Naive thymus-derived CD4-positive, alpha-beta T cell (primary cell): ENCODE data around the gene OTOA. TPM values are rescaled to one million over a fixed set of nuclear protein-coding genes. Genes with fewer than 3 reads are reported as not detected.
"Not testable (repeated sequence)": the region's sequence is repeated elsewhere in the genome, so short reads cannot be mapped to it uniquely, and the experiment has no call there.

ENCODE experiments used
- ATAC-seq: fragments of 150-1000 bp; cut with Tn5 transposase; 2 replicates; pipeline ENCODE4 v1.10.0; 2021; ENCODE audit warnings: mild to moderate bottlenecking, moderate library complexity
- CTCF ChIA-PET: fragments of 350-600 bp; sonication (Branson Sonifier 250); formaldehyde crosslinking; loops from one replicate; lab custom pipeline; 2021; ENCODE audit warnings: antibody characterized with exemption; lab: Charles Lee
- POLR2A ChIA-PET: fragments of 350-600 bp; sonication (Branson Sonifier 250); formaldehyde crosslinking; loops from one replicate; lab custom pipeline; 2021; ENCODE audit warnings: antibody characterized with exemption, inconsistent platforms; lab: Charles Lee
- DNase-seq, 9 donors: peaks; one replicate each; pipeline versions ENCODE4 v3.0.0 to v3.0.0-alpha.2; 2020 to 2022; ENCODE audit warnings: mixed read lengths in 1 of 9
- H3K27ac ChIP-seq: one replicate; pipeline ENCODE4 v1.7.0; 2013; ENCODE audit warnings: mild to moderate bottlenecking, low read depth, low read length, moderate library complexity
- H3K27me3 ChIP-seq, 2 donors: one replicate each; pipeline ENCODE4 v1.7.0; 2013; ENCODE audit warnings: low read length in 2 of 2, mild to moderate bottlenecking in 2 of 2, moderate library complexity in 2 of 2; ENCODE audit not compliant: control insufficient read depth in 2 of 2, insufficient read depth in 2 of 2
- H3K36me3 ChIP-seq, 3 experiments: 1 replicate in 2 of 3; 2 replicates in 1 of 3; pipeline ENCODE4 v1.7.0; 2013; ENCODE audit warnings: low read length in 3 of 3, mild to moderate bottlenecking in 3 of 3, moderate library complexity in 1 of 3; ENCODE audit not compliant: insufficient read depth in 3 of 3, control insufficient read depth in 2 of 3
- H3K4me1 ChIP-seq, 2 donors: one replicate each; pipeline ENCODE4 v1.7.0; 2013; ENCODE audit warnings: low read length in 2 of 2, mild to moderate bottlenecking in 2 of 2, moderate library complexity in 1 of 2; ENCODE audit not compliant: control insufficient read depth in 2 of 2, insufficient read depth in 2 of 2
- H3K4me3 ChIP-seq: 2 replicates; pipeline ENCODE4 v1.7.0; 2013; ENCODE audit warnings: mild to moderate bottlenecking, low read length
- H3K9me3 ChIP-seq, 3 experiments: 1 replicate in 2 of 3; 2 replicates in 1 of 3; pipeline ENCODE4 v1.7.0; 2013; ENCODE audit warnings: low read length in 3 of 3; ENCODE audit not compliant: control insufficient read depth in 2 of 3
- H3K27ac Mint-ChIP-seq, 9 donors: one replicate each; pipeline ENCODE4 v1.8.0; 2020 to 2022; ENCODE audit warnings: mixed read lengths in 9 of 9, mild to moderate bottlenecking in 8 of 9, moderate library complexity in 5 of 9, inconsistent platforms in 2 of 9
- H3K27me3 Mint-ChIP-seq, 5 donors: one replicate each; pipeline ENCODE4 v1.8.0; 2021 to 2022; ENCODE audit warnings: mixed read lengths in 5 of 5, mild to moderate bottlenecking in 1 of 5
- H3K36me3 Mint-ChIP-seq, 5 donors: one replicate each; pipeline ENCODE4 v1.8.0; 2020 to 2022; ENCODE audit warnings: mixed read lengths in 5 of 5, mild to moderate bottlenecking in 3 of 5, inconsistent platforms in 1 of 5
- H3K4me1 Mint-ChIP-seq, 7 donors: one replicate each; pipeline ENCODE4 v1.8.0; 2020 to 2022; ENCODE audit warnings: mixed read lengths in 7 of 7, mild to moderate bottlenecking in 3 of 7, inconsistent platforms in 1 of 7
- H3K4me3 Mint-ChIP-seq, 10 donors: one replicate each; pipeline ENCODE4 v1.8.0; 2020 to 2022; ENCODE audit warnings: mild to moderate bottlenecking in 10 of 10, mixed read lengths in 10 of 10, moderate library complexity in 6 of 10, inconsistent platforms in 2 of 10
- H3K9me3 Mint-ChIP-seq, 11 donors: one replicate each; pipeline ENCODE4 v1.8.0; 2020 to 2022; ENCODE audit warnings: mixed read lengths in 11 of 11, mild to moderate bottlenecking in 4 of 11, inconsistent platforms in 1 of 11, moderate library complexity in 1 of 11
- intact Hi-C, 2 donors: fragments of 100-400 bp; cut with micrococcal nuclease; formaldehyde crosslinking; loops; one replicate each; pipeline ENCODE4 v1.15.1; 2023
- polyA plus RNA-seq, 2 donors: library from polyadenylated mRNA; unstranded; fragments of 300-500 nt; fragmentation: Illumina TruSeq; gene quantifications; one replicate each; pipeline ENCODE4 v1.2.3, GENCODE V29; 2021
- total RNA-seq, 6 experiments: library from RNA in 5 of 6; stranded (reverse) in 5 of 6; gene quantifications; 1 replicate in 5 of 6; 2 replicates in 1 of 6; pipeline ENCODE4 v1.2.3 and lab custom pipeline; 2021 to 2026

The OTOA gene
- total and polyA plus RNA-seq, 7 experiments from 2014 or later, result 0.04 to 0.17 (median 0.11) TPM; not detected in 2

GRCh38 chr16:21630866-21631265 lies 32.9 kb upstream of the OTOA start:
- intact Hi-C loops, H3K4me3 Mint-ChIP-seq, ATAC-seq, POLR2A ChIA-PET, CTCF ChIA-PET, H3K27me3 Mint-ChIP-seq, H3K27ac ChIP-seq, H3K4me3 ChIP-seq, DNase-seq, H3K27me3 ChIP-seq, H3K9me3 ChIP-seq, H3K9me3 Mint-ChIP-seq: not testable (repeated sequence)
- Histone ChIP-seq H3K4me1 (peaks cover 13 to 14% of the 10 kb centered on the region in 2 donors), H3K36me3 (peaks cover 4 to 28% (median 5%) of the 10 kb centered on the region in 3 experiments)
- peaks cover 12 to 41% (median 22%) of the 10 kb centered on the region in 5 donors for H3K36me3 Mint-ChIP-seq
- peaks cover 14 to 21% (median 19%) of the 10 kb centered on the region in 7 donors for H3K4me1 Mint-ChIP-seq
- peak overlapping the region in 1 of 9 donors; percentile 14 for H3K27ac Mint-ChIP-seq

- H3K36me3 ChIP-seq, result peaks cover 4 to 28% (median 5%) of the 10 kb centered on the region in 3 experiments
- H3K27me3 ChIP-seq, ATAC-seq, DNase-seq, H3K4me3 ChIP-seq, H3K27me3 Mint-ChIP-seq, intact Hi-C loops, POLR2A ChIA-PET, H3K4me1 ChIP-seq, H3K27ac ChIP-seq, H3K9me3 ChIP-seq, H3K9me3 Mint-ChIP-seq, CTCF ChIA-PET, H3K4me3 Mint-ChIP-seq: not testable (repeated sequence)
- Mint-ChIP-seq H3K4me1 (peaks cover 9 to 20% (median 14%) of the 10 kb centered on the region in 7 donors), H3K27ac (peak overlapping the region in 1 of 9 donors; percentile 81), H3K36me3 (peaks cover 15 to 46% (median 20%) of the 10 kb centered on the region in 5 donors)
Measured at GRCh38 chr16:21631376-21631775, 32.4 kb upstream of the OTOA start.

DNA sequence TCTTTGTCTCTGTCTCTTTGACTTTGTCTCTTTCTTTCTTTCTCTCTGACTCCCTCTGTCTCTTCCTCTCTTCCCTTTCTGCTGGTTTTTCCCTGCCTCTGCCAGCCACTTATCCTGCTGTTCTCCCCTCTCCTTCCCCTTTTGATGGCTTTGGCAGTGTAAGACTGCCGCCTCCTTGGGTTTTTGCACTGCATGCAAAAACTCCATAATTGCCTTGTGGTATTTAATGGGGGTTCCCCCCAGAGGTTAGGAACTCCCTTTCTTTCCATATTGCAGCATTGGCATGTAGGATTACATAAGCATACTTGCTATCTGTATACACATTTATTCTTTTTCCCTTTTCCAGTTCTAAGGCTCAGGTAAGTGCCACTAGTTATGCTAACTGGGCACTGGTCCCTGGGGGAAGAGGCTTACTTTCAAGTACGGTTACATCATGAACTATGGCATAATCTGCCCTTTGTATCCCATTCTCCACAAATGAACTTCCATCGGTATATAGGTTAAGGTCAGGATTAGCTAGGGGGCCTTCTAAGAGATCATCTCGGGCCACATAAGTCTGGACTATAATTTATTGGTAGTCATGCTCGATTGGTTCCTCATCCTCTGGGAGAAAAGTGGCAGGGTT lies 31.7 kb upstream of the OTOA start:
- H3K4me3 ChIP-seq, DNase-seq, H3K27ac ChIP-seq, H3K4me3 Mint-ChIP-seq, H3K27me3 Mint-ChIP-seq, POLR2A ChIA-PET, H3K4me1 ChIP-seq, ATAC-seq, intact Hi-C loops, H3K9me3 ChIP-seq, H3K9me3 Mint-ChIP-seq, H3K27me3 ChIP-seq, CTCF ChIA-PET: not testable (repeated sequence)
- peak overlapping the region in 4 of 9 donors; percentile 9 to 81 (median 62) for H3K27ac Mint-ChIP-seq
- H3K36me3 Mint-ChIP-seq, result peaks cover 10 to 52% (median 16%) of the 10 kb centered on the region in 5 donors
- peaks cover 4 to 28% (median 5%) of the 10 kb centered on the region in 3 experiments for H3K36me3 ChIP-seq
- H3K4me1 Mint-ChIP-seq, result peaks cover 2 to 14% (median 8%) of the 10 kb centered on the region in 7 donors

DNA sequence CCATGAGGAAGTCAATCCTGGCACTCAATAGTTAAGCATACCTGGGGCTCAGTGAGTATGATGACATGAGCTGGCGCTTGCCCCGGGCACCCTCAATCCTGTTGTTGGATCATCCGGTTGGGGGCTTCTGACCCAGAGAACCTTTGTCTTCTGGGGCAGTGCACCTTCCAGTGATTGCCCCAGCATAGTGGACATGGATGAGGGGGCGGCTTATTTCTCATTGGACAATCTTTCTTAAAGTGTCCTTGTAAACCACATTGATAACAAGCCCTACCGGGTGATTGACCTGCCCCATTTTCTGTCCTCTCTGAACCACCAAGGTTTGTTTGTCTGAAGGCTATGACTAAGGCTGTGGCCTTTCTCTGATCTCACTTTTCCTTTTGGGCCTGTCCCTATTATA lies 29.6 kb upstream of the OTOA start:
- H3K27me3 ChIP-seq, result no peaks in the 10 kb centered on the region
- H3K36me3 ChIP-seq, result peaks cover 1 to 22% (median 5%) of the 10 kb centered on the region in 3 experiments
- H3K4me3 Mint-ChIP-seq, result no peak overlapping the region
- H3K4me1 ChIP-seq, result peaks cover 12 to 14% of the 10 kb centered on the region in 2 donors
- no peak overlapping the region for H3K27ac ChIP-seq
- no peak overlapping the region for H3K4me3 ChIP-seq
- H3K4me1 Mint-ChIP-seq, result peaks cover 10 to 26% (median 20%) of the 10 kb centered on the region in 7 donors
- no peak for DNase-seq
- ChIA-PET POLR2A (no interaction called here), CTCF (no interaction called here)
- peaks cover 6 to 41% (median 12%) of the 10 kb centered on the region in 5 donors for H3K36me3 Mint-ChIP-seq
- no peaks in the 10 kb centered on the region for H3K9me3 Mint-ChIP-seq
- intact Hi-C loops, result no loop called here
- no peaks in the 10 kb centered on the region for H3K27me3 Mint-ChIP-seq
- H3K27ac Mint-ChIP-seq, result no peak overlapping the region
- H3K9me3 ChIP-seq, result no peaks in the 10 kb centered on the region
- no peak for ATAC-seq

DNA sequence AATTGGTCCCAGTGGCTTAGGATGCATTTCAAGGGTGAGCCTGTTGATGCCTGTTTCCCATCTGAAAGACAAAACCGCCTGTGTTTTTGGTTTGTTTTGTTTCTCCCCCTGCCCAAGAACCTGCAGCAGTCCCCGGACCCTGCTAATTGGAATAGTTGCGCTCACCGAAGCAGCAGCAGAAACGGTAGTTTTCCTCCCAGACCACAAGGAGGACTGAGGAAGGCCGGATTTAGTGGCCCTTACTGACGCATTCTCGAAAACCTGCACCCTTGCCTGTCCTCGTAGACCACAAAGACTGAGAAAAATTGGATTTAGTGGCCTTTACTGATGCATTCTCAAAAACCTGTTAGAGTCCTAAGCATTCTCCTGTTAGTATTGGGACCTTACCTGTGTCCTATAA lies 28.1 kb upstream of the OTOA start:
- Mint-ChIP-seq H3K4me1 (peaks cover 12 to 29% (median 24%) of the 10 kb centered on the region in 7 donors), H3K27ac (peak overlapping the region in 6 of 9 donors; percentile 6 to 74 (median 40)), H3K36me3 (peaks cover 0 to 33% (median 5%) of the 10 kb centered on the region in 5 donors)
- H3K27ac ChIP-seq, CTCF ChIA-PET, POLR2A ChIA-PET, ATAC-seq, H3K27me3 ChIP-seq, H3K9me3 ChIP-seq, H3K4me3 ChIP-seq, DNase-seq, H3K9me3 Mint-ChIP-seq, H3K27me3 Mint-ChIP-seq, H3K4me3 Mint-ChIP-seq, intact Hi-C loops: not testable (repeated sequence)
- H3K36me3 ChIP-seq, result peaks cover 0 to 15% (median 0%) of the 10 kb centered on the region in 3 experiments
- H3K4me1 ChIP-seq, result peaks cover 17 to 24% of the 10 kb centered on the region in 2 donors

GRCh38 chr16:21637032-21637968 lies 26.5 kb upstream of the OTOA start:
- H3K4me1 Mint-ChIP-seq, result peaks cover 8 to 32% (median 24%) of the 10 kb centered on the region in 7 donors

More at GRCh38 chr16:21637032-21637968, 26.5 kb upstream of the OTOA start:
- H3K9me3 ChIP-seq, result no peaks in the 10 kb centered on the region
- CTCF ChIA-PET, result interaction anchor here (0.8 to 8.0 kb wide), 3 partner anchors 49 to 67 kb away, joined by 3 to 83 read pairs (median 5); no protein-coding TSS in a partner anchor
- H3K4me1 ChIP-seq, result peaks cover 17 to 24% of the 10 kb centered on the region in 2 donors
- peaks cover 0 to 27% (median 5%) of the 10 kb centered on the region in 5 donors for H3K36me3 Mint-ChIP-seq
- no peak overlapping the region for H3K4me3 ChIP-seq
- H3K27me3 ChIP-seq, result no peaks in the 10 kb centered on the region
- H3K27ac ChIP-seq, result no peak overlapping the region
- POLR2A ChIA-PET, result interaction anchor here (0.9 to 2.1 kb wide), 5 partner anchors 7 to 76 kb away, joined by 3 to 5 read pairs (median 4); no protein-coding TSS in a partner anchor
- no peaks in the 10 kb centered on the region for H3K9me3 Mint-ChIP-seq
- no peak overlapping the region for H3K4me3 Mint-ChIP-seq
- DNase-seq (no peak), ATAC-seq (no peak)
- peaks cover 0 to 11% (median 0%) of the 10 kb centered on the region in 3 experiments for H3K36me3 ChIP-seq
- H3K27ac Mint-ChIP-seq, result peak overlapping the region in 7 of 9 donors; percentile 14 to 79 (median 66)
- H3K27me3 Mint-ChIP-seq, result no peaks in the 10 kb centered on the region
- intact Hi-C loops, result no loop called here
